OCI-LY1 (cell line): ENCODE data around the gene PDLIM5.

ENCODE experiments used
- H2AFZ ChIP-seq: fragments of 200-600 bp; sonication (generic), shearing (Covaris generic); 2 replicates; pipeline ENCODE4 v1.6.0; 2014; ENCODE audit warnings: antibody characterized with exemption, mild to moderate bottlenecking, low read length
- H3F3A ChIP-seq: fragments of 200-600 bp; sonication (generic), shearing (Covaris generic); 2 replicates; pipeline ENCODE4 v1.6.0; 2014; ENCODE audit warnings: mild to moderate bottlenecking, antibody characterized with exemption, low read length, moderate library complexity; ENCODE audit not compliant: insufficient read depth
- H3K27ac ChIP-seq: fragments of 200-600 bp; sonication (generic); 2 replicates; pipeline ENCODE4 v1.5.1; 2014; ENCODE audit warnings: low read length, mixed run types, mild to moderate bottlenecking, low read depth; ENCODE audit not compliant: poor library complexity, severe bottlenecking
- H3K27me3 ChIP-seq: fragments of 200-600 bp; sonication (generic); 2 replicates; pipeline ENCODE4 v1.6.0; 2014; ENCODE audit warnings: antibody characterized with exemption, mild to moderate bottlenecking, low read length, moderate library complexity; ENCODE audit not compliant: insufficient read depth
- H3K36me3 ChIP-seq: fragments of 200-600 bp; sonication (generic); 2 replicates; pipeline ENCODE4 v1.6.1; 2014; ENCODE audit warnings: mild to moderate bottlenecking, antibody characterized with exemption, low read length, moderate library complexity, mixed read lengths; ENCODE audit not compliant: insufficient read depth
- H3K4me1 ChIP-seq: fragments of 200-600 bp; sonication (generic); 2 replicates; pipeline ENCODE4 v1.5.1; 2014; ENCODE audit warnings: mild to moderate bottlenecking, low read length, moderate library complexity; ENCODE audit not compliant: insufficient read depth, severe bottlenecking
- H3K4me2 ChIP-seq: fragments of 200-600 bp; sonication (generic), shearing (Covaris generic); 2 replicates; pipeline ENCODE4 v1.6.1; 2014; ENCODE audit warnings: low read length
- H3K4me3 ChIP-seq: fragments of 200-600 bp; sonication (generic); 2 replicates; pipeline ENCODE4 v1.5.1; 2014; ENCODE audit warnings: low read length, low read depth, mild to moderate bottlenecking, mixed read lengths; ENCODE audit not compliant: poor library complexity, severe bottlenecking
- H3K79me2 ChIP-seq: fragments of 200-600 bp; shearing (Covaris generic); 2 replicates; pipeline ENCODE4 v1.6.1; 2016; ENCODE audit warnings: mixed run types, low read length, mixed read lengths; ENCODE audit not compliant: insufficient read depth
- H3K9ac ChIP-seq: fragments of 200-600 bp; sonication (generic), shearing (Covaris generic); 2 replicates; pipeline ENCODE4 v1.6.1; 2014; ENCODE audit warnings: mild to moderate bottlenecking, low read length, mixed read lengths
- H3K9me2 ChIP-seq: fragments of 200-600 bp; sonication (generic), shearing (Covaris generic); 2 replicates; pipeline ENCODE4 v1.6.1; 2014; ENCODE audit warnings: low read depth, mild to moderate bottlenecking, low read length, mixed read lengths
- H3K9me3 ChIP-seq: fragments of 200-600 bp; shearing (Covaris generic); 2 replicates; pipeline ENCODE4 v1.6.1; 2014; ENCODE audit warnings: low read length, mixed read lengths
- H4K20me1 ChIP-seq: fragments of 200-600 bp; sonication (generic), shearing (Covaris generic); 2 replicates; pipeline ENCODE4 v1.6.0; 2016; ENCODE audit warnings: mild to moderate bottlenecking, low read length; ENCODE audit not compliant: insufficient read depth
- EZH2 ChIP-seq: fragments of 200-600 bp; sonication (generic), shearing (Covaris generic); IDR thresholded peaks from 2 replicates; pipeline ENCODE4 v1.8.0; 2017; ENCODE audit warnings: borderline replicate concordance, mixed run types, mild to moderate bottlenecking, antibody characterized with exemption, low read length, moderate library complexity, mixed read lengths
- TF ChIP-seq, protein P1 (sequence below): fragments of 200-600 bp; sonication (generic), shearing (Covaris generic); IDR thresholded peaks from 2 replicates; pipeline ENCODE4 v1.5.1; 2017; ENCODE audit warnings: mild to moderate bottlenecking, antibody characterized with exemption, low read length, moderate library complexity, mixed read lengths

PDLIM5 gene

DNA sequence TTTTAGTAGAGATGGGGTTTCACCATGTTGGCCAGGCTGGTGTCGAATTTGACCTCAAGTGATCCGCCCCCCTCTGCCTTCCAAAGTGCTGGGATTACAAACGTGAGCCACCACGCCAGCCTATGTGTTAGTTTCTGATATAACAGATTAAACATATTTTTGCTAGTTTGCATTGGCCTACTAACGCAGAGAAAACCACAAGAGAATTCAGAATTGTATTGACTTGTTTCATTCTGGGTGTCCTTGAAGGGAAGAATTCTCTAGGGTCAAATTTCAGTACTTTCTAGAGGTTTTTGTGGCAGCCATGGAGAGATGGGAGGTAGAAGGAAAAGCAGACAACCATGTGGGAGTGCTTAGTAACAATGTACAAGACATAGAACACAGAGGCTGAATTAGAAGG lies 259.9 kb downstream of the PDLIM5 start:
- no peak for TF ChIP-seq EZH2
- TF ChIP-seq, protein P1, sequence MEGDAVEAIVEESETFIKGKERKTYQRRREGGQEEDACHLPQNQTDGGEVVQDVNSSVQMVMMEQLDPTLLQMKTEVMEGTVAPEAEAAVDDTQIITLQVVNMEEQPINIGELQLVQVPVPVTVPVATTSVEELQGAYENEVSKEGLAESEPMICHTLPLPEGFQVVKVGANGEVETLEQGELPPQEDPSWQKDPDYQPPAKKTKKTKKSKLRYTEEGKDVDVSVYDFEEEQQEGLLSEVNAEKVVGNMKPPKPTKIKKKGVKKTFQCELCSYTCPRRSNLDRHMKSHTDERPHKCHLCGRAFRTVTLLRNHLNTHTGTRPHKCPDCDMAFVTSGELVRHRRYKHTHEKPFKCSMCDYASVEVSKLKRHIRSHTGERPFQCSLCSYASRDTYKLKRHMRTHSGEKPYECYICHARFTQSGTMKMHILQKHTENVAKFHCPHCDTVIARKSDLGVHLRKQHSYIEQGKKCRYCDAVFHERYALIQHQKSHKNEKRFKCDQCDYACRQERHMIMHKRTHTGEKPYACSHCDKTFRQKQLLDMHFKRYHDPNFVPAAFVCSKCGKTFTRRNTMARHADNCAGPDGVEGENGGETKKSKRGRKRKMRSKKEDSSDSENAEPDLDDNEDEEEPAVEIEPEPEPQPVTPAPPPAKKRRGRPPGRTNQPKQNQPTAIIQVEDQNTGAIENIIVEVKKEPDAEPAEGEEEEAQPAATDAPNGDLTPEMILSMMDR = no peak
- no peaks in the 10 kb centered on the region for H3K9me2 ChIP-seq
- H3K4me3 ChIP-seq = no peak overlapping the region
- no peaks in the 10 kb centered on the region for H3K4me1 ChIP-seq
- no peaks in the 10 kb centered on the region for H4K20me1 ChIP-seq
- no peaks in the 10 kb centered on the region for H3K27me3 ChIP-seq
- no peak overlapping the region for H3K27ac ChIP-seq
- H3K36me3 ChIP-seq = no peaks in the 10 kb centered on the region
- H2AFZ ChIP-seq = no peak overlapping the region
- no peak overlapping the region for H3K4me2 ChIP-seq
- 0 out of 2 replicates have a peak, but pooled peaks cover 4% of the 10 kb centered on the region for H3F3A ChIP-seq
- H3K9ac ChIP-seq = no peak overlapping the region
- H3K79me2 ChIP-seq = no peaks in the 10 kb centered on the region
- H3K9me3 ChIP-seq = no peaks in the 10 kb centered on the region

DNA sequence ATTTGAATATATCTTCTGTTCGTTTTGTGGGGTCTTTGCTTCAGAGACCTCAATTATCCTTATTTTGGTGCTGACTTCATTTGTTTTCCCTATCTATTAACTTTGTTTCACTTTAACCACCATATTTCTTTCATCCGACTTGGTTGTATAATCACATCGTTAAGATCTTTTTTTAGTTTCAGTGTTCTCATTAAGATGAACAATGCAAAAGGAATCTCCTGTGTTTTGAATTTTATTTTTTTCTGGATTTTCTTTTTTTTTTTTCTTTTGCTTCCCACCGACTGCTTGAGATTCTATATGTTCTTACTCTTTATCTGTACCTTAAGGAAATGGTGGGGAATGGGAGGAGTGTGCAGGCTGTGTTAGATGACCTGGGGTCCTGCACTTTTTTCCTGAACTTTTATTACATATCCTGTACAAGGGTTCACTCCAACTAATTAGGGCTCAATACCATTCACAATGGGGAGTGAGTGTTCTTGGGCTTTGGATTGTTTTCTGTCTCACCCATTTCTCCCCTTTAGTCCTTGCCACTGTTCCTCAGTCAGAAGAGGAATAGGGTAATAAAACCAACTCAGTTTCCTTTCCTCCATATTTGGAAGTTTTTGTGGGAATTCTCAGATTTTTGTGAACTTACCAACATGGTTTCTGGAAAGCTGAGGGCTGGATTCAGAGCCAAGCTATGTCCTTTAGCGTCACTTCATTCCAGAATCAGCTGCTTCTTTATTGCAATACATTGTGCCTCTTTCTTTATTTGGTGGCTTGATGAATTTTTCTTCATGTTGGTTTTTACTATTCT lies 262.8 kb downstream of the PDLIM5 start:
- no peaks in the 10 kb centered on the region for H3K4me1 ChIP-seq
- H3K36me3 ChIP-seq = no peaks in the 10 kb centered on the region
- no peak overlapping the region for H3K27ac ChIP-seq
- no peaks in the 10 kb centered on the region for H3K9me2 ChIP-seq
- H4K20me1 ChIP-seq = no peaks in the 10 kb centered on the region
- no peak overlapping the region for H3K4me2 ChIP-seq
- no peak overlapping the region for H2AFZ ChIP-seq
- no peak for TF ChIP-seq EZH2
- TF ChIP-seq, protein P1 = no peak
- H3K9me3 ChIP-seq = peaks cover 2% of the 10 kb centered on the region; the same call in 1 of the 2 replicates
- H3K4me3 ChIP-seq = no peak overlapping the region
- H3K79me2 ChIP-seq = no peaks in the 10 kb centered on the region
- 0 out of 2 replicates have a peak, but pooled peaks cover 4% of the 10 kb centered on the region for H3F3A ChIP-seq
- no peak overlapping the region for H3K9ac ChIP-seq
- H3K27me3 ChIP-seq = no peaks in the 10 kb centered on the region

DNA sequence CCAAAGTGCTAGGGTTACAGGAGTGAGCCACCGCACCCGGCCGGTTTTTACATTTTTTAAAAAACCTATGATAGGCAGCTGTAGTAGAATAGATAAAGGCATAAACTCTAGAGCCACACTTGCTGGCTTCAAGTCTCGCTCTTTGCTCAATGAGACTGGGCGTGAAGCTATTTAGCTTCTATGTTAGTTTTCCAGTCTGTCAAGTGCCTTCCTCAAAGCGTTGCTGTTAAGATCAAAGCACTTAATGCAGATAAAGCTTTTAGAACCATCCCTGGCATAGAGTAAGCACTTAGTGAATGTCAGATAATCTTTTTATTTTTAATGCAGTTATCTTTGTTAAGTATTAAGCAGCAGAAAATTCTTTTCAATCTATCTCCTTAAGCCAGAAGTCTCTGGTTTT lies 264.0 kb downstream of the PDLIM5 start:
- TF ChIP-seq, protein P1 = no peak
- no peak for TF ChIP-seq EZH2

More for the DNA sequence above, 264.0 kb downstream of the PDLIM5 start:
- Histone ChIP-seq H3K27ac (no peak overlapping the region), H4K20me1 (no peaks in the 10 kb centered on the region), H3K4me2 (no peak overlapping the region), H3F3A (0 out of 2 replicates have a peak, but pooled peaks cover 4% of the 10 kb centered on the region), H3K27me3 (no peaks in the 10 kb centered on the region), H3K9ac (no peak overlapping the region), H3K4me3 (no peak overlapping the region), H3K4me1 (no peaks in the 10 kb centered on the region), H3K36me3 (no peaks in the 10 kb centered on the region), H3K9me2 (no peaks in the 10 kb centered on the region), H3K9me3 (peaks cover 3% of the 10 kb centered on the region; the same call in 1 of the 2 replicates), H3K79me2 (no peaks in the 10 kb centered on the region), H2AFZ (no peak overlapping the region)
